ENCODE measurements around the gene TDRD5.

- TF ChIP-seq POLR2A (IDR thresholded peaks at IDR 0.05) (no peak), CTCF (IDR thresholded peaks at IDR 0.05) (no peak)
Measured at GRCh38 chr1:179630719-179631118, 39.1 kb downstream of the TDRD5 start.
